NCI-H446 (cell line): ENCODE data around the gene CHCT1.
"Not testable (repeated sequence)": the region's sequence is repeated elsewhere in the genome, so short reads cannot be mapped to it uniquely, and the experiment has no call there.

Source experiments
- DNase-seq, 2 experiments: peaks; one replicate each; lab custom pipeline; 2025; lab: John Stamatoyannopoulos, UW

CHCT1 gene

DNA sequence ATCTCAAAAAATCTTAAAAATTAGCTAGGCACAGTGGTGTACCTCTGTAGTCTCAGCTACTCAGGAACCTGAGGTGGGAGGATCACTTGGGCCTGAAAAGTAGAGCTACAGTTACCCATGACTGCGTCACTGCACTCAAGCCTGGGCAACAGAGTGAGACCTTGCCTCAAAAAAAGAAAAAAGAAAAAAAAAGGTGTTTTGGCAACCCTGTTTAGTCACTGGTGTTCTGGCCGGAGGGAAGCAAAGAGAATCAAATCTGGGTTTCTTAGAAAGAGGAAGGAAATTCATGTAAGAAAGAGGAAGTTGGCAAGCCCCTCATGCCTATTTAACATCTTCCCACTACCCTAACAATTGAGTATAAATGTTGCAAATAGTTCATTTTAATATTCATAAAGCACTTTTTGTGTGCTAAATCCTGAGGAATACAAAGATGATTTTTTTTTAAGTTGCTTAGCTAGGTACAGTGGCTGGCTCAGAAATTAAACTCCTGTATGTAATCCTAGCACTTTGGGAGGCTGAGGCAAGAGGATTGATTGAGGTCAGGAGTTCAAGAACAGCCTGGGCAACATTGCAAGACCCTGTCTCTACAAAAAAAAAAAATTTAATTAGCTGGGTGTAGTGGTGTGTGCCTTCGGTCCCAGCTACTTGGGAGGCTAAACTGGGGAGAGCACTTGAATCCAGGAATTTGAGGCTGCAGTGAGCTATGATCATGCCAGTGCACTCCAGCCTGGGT lies 23.9 kb upstream of the CHCT1 start:
- no peak for DNase-seq

DNA sequence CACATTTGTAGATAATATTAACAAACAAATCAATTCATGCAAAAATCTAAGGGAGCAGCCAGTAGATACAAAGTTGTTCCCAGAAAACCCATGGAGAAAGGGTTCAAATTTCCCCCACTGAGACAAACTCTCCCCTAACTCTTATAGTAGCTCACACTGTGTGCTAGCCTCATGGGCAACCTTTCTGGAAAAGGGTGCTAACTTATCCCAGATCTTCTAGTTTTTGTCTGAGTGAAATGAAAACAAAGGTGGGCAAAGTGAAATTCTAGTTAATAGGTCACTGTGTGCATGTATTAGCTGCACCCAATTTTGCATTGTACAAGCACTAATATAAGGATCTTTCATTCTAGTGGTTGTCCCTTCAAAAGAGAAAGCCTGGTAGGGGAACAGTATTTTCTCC lies 20.5 kb upstream of the CHCT1 start:
- no peak for DNase-seq

DNA sequence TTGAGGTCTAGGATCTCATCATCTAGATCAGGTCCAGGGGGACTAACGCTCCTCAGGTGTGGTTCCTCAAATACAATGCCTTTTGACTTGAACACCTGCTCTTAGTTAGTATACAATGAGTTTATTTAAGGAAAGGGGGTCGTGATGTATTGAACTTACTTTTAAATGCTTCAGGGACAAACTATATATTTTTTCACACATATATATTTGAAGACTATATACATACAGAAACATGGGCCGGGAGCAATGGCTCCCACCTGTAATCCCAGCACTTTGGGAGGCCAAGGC lies 18.8 kb upstream of the CHCT1 start:
- DNase-seq, result no peak

DNA sequence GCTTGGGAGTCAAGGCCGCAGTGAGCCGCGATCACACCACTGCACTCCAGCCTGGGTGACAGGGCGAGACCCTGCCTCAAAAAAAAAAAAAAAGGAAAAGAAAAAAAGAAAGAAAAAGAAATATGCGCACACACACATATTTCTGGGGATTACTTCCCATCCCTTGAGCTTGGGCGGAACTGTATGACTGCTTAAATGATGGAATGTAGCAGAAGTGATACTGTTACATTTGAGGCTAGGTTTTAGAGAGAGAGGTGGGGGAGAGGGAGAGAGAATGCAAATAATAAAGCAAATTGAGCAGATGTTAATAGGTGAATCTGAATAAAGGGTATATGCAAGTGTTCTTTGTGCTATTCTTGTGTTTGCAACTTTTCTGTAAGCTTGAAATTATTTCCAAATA lies 18.3 kb upstream of the CHCT1 start:
- DNase-seq, result no peak

GRCh38 chr17:60406887-60407286 lies 15.4 kb upstream of the CHCT1 start:
- DNase-seq, result no peak

- DNase-seq, result no peak
These were observed 12.3 kb upstream of the CHCT1 start for GRCh38 chr17:60410001-60410400.

DNA sequence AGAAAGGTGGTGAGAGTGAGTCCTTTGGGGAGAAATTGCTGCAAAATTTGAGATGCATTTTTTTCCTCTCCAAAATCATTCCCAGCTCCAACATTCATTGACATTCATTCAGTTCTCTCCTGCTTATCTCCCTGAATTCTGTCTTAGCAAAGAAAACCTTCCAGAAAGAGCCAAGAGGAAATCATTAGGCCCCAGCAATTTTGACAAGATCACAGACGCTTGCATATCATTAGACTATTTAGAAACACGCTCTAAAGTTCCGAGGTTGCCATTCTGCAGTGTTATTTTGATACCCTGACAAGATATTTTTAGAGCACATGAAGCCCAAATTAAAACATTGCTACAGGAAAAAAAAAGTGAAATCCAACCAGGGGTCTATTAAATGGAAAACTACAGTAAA lies 9.6 kb upstream of the CHCT1 start:
- no peak for DNase-seq

GRCh38 chr17:60415146-60415545 lies 7.1 kb upstream of the CHCT1 start:
- DNase-seq, result no peak

- no peak for DNase-seq
These were observed 5.8 kb upstream of the CHCT1 start for GRCh38 chr17:60416368-60416925.

GRCh38 chr17:60419003-60419402 lies 3.3 kb upstream of the CHCT1 start:
- not testable (repeated sequence) for DNase-seq

GRCh38 chr17:60419875-60420274 lies 2.4 kb upstream of the CHCT1 start:
- DNase-seq, result not testable (repeated sequence)

- no peak for DNase-seq
These were observed 772 bp upstream of the CHCT1 start for GRCh38 chr17:60421273-60422161.

DNA sequence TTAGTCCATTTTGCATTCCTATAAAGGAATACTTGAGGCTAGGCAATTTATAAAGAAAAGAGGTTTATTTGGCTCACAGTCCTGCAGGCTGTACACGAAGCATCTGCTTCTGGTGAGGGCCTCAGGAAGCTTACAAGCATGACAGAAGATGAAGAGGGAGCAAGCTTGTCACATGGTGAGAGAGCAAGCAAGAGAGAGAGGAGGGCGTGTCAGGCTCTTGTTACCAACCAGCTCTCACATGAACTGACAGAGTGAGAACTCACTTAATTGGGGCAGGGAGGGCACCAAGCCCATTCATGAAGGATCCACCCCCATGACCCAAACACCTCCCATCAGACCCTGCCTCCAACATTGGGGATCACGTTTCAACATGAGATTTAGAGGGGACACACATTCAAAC lies 1.6 kb downstream of the CHCT1 start:
- DNase-seq, result no peak

DNA sequence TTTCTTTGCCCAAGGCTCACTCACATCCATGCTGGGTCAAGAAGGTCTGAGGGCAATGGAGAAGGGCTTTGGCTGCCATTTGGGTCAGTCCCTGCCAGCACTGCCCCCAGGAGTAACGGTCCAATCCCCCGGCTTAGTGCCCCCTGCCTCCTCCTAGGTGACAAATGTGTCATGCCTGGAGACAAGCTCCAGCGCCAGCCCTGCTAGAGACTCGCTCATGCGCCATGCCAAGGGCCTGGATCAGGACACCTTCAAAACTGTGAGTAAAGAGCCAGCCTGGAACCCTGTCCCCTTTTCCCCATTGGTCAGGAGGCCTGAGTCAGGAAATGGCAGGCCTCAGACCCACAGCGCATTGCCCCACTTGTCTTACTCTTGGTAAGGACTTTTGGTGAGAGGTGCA lies 3.3 kb downstream of the CHCT1 start:
- DNase-seq, result no peak

GRCh38 chr17:60426596-60426995 lies 4.3 kb downstream of the CHCT1 start:
- no peak for DNase-seq

DNA sequence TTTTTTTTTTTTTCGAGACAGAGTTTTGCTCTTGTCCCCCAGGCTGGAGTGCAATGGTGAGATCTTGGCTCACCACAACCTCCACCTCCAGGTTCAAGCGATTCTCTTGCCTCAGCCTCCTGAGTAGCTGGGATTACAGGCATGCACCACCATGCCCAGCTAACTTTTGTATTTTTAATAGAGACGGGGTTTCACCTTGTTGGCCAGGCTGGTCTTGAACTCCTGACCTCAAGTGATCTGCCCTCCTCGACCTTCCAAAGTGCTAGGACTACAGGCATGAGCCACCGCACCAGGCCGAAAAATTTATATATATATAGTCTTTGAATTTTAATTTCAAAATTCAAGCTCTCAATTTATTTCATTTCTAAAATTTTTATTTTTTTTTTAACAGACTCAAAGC lies 6.2 kb downstream of the CHCT1 start:
- DNase-seq, result not testable (repeated sequence)

GRCh38 chr17:60430561-60430960 lies 8.3 kb downstream of the CHCT1 start:
- DNase-seq, result not testable (repeated sequence)

DNA sequence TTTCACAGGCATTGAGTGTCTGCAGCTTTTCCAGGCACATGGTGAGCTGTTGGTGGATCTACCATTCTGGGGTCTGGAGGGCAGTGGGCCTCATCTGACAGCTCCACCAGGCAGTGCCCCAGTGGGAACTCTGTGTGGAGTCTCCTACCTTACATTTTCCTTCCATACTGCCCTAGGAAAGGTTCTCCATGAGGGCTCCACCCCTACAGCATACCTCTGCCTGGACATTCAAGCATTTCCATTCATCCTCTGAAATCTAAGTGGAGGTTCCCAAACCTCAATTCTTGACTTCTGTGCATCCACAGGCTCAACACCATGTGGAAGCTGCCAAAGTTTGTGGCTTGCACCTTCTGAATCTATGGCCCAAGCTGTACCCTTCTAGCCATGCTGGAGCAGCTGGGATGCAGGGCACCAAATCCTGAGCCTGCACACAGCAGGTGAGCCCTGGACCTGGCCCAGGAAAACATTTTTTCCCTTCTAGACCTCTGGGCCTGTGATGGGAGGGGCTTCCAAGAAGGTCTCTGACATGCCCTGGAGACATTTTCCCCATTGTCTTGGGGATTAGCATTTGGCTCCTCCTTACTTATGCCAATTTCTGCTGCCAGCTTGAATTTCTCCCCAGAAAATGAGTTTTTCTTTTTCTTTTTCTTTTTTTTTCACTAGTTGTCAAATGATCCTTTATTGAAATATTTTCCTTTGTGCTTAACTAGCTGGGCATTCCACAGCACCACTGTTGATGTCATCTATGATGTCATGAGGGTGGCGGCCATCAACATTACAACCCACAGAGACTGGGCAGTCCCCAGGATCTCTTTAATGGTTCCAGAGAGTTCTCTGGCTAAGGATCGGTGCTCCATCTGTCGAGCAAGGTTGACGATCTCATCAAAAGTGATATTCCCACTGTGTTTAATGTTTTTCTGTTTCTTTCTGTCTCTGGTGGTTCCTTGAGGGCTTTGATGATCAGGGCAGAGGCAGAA lies 11.0 kb downstream of the CHCT1 start:
- DNase-seq, result not testable (repeated sequence)

DNA sequence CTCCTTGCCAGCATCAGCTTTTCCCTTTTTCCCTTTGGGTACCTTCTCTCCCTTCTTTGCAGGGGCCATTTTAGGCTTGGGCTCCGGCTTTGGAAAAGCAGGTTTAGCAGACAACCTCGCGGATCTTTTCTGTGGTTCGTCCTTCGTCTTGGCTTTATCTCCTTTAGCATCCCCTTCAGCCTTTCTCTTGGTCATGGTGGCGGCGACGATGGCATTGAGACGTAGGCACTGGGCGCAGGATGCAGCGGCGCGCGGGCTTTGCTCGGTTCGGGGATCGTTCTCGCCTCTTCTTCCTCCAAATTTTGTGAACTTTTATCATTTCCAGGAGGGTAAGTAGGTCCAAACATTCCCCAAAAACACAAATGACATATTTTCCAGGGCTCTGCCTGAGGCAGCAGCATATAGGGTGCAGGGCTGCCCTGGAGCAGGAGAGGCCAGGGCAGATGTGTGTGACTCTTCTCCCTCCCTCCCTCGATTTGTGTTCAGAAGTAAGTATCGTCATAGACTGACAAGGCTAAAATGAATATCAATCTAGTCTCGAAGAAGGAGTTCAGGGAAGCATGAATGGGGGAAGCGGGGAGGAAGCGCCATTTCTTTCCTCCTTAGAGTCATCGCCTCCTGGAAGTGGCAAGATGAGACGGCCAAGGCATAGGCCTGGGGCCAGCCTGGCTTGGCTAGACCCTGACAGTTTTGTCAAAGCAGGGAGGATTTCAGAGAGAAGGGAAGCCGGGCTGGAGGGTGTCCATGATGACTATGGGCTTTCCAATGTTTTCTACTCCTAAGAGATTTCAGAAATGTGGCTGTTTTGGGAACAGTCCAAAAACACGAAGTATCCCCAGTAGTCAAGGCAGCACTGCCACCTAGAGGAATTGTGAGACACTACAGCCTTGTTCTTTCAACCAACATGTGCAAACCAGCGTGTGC lies 13.2 kb downstream of the CHCT1 start:
- peak; percentile 83 to 97 for DNase-seq

- no peak for DNase-seq
These were observed 14.4 kb downstream of the CHCT1 start for GRCh38 chr17:60436676-60437075.

DNA sequence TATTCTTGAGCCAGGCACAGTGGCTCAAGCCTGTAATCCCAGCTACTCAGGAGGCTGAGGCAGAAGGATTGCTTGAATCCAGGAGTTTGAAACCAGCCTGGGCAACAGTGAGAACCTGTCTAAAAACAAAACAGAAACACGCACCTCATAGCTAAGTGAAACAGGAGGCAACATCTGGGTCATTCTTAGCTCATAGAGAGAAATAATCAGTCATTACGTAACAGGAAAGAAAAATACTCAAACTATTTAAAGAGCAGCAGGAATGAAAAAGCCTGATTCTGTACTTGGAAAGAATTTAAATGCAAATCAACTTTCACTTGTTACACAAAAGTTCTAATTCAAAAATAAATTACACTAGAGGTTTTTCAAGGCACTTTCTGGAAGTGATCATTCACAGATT lies 17.2 kb downstream of the CHCT1 start:
- DNase-seq, result no peak
